HCT116 (cell line): ENCODE results near the gene CAMSAP1. TPM values are rescaled to one million over a fixed set of nuclear protein-coding genes. Genes with fewer than 3 reads are reported as not detected.

ENCODE experiments used
- ATAC-seq: fragments of 200-7000 bp; cut with Tn5 transposase; 2 replicates; pipeline ENCODE4 v1.9.1; 2020; ENCODE audit warnings: mild to moderate bottlenecking, moderate library complexity
- BruUV-seq: library from RNA; stranded (reverse); fragments of 400-500 nt; replicated peaks from 2 replicates; lab custom pipeline; 2021; lab: Mats Ljungman, UMichigan
- CTCF ChIA-PET: fragments of 300-600 bp; sonication (Branson Sonifier 250); formaldehyde crosslinking; loops from one replicate; lab custom pipeline; 2021; ENCODE audit warnings: antibody characterized with exemption; lab: Charles Lee
- POLR2A ChIA-PET: fragments of 300-600, 350-600 bp; sonication (Branson Sonifier 250); formaldehyde crosslinking; loops from one replicate; lab custom pipeline; 2021; ENCODE audit warnings: antibody characterized with exemption; lab: Charles Lee
- RAD21 ChIA-PET, 2 experiments: fragments of 300-600 bp; sonication (Branson Sonifier 250); formaldehyde crosslinking; loops; one replicate each; lab custom pipeline; 2023; ENCODE audit warnings: low total read pairs in 2 of 2; ENCODE audit not compliant: uncharacterized antibody in 2 of 2, unreplicated experiment in 2 of 2, low non-redundant PET in 1 of 2; lab: Charles Lee
- DNase-seq: peaks from one replicate; pipeline ENCODE4 v3.0.0-alpha.2; 2010; ENCODE audit warnings: low read depth, low spot score
- H2AFZ ChIP-seq: fragments of 200-600 bp; shearing (Covaris generic), sonication (generic); 2 replicates; pipeline ENCODE4 v1.6.1; 2017; ENCODE audit warnings: low read depth, mixed run types, mixed read lengths, antibody characterized with exemption, low read length; ENCODE audit not compliant: poor library complexity, severe bottlenecking
- H3K27ac ChIP-seq: 2 replicates; pipeline ENCODE4 v1.5.1; 2012; ENCODE audit warnings: low read depth, low read length
- H3K27me3 ChIP-seq: fragments of 200-600 bp; sonication (generic); 2 replicates; pipeline ENCODE4 v1.6.1; 2016; ENCODE audit warnings: mixed run types, low read length, mixed read lengths; ENCODE audit not compliant: insufficient read depth
- H3K36me3 ChIP-seq, 2 experiments: fragments of 200-500 bp in 1 of 2; fragments of 200-600 bp in 1 of 2; sonication (Bioruptor generic) in 1 of 2; sonication (generic) in 1 of 2; 2 replicates each; pipeline versions ENCODE4 v1.5.1 to v1.6.1; 2014 to 2016; ENCODE audit warnings: low read length in 2 of 2, inconsistent platforms in 1 of 2, mixed read lengths in 1 of 2, mixed run types in 1 of 2; ENCODE audit not compliant: insufficient read depth in 2 of 2, control insufficient read depth in 1 of 2
- H3K4me1 ChIP-seq, 2 experiments: fragments of 200-600 bp in 1 of 2; sonication (generic) in 1 of 2; 2 replicates each; pipeline versions ENCODE4 v1.5.1 to v1.6.1; 2012 to 2017; ENCODE audit warnings: low read length in 2 of 2, inconsistent platforms in 1 of 2, mild to moderate bottlenecking in 1 of 2, mixed read lengths in 1 of 2, mixed run types in 1 of 2, moderate library complexity in 1 of 2; ENCODE audit not compliant: insufficient read depth in 2 of 2, control insufficient read depth in 1 of 2
- H3K4me2 ChIP-seq: fragments of 200-600 bp; sonication (generic); 2 replicates; pipeline ENCODE4 v1.6.1; 2017; ENCODE audit warnings: mixed run types, low read length, mixed read lengths
- H3K4me3 ChIP-seq, 2 experiments: fragments of 200-600 bp in 1 of 2; sonication (generic) in 1 of 2; replicated peaks in 1 of 2; 2 replicates each; pipeline ENCODE4 v1.5.1; 2011 to 2016; ENCODE audit warnings: low read length in 2 of 2, control low read depth in 1 of 2, low read depth in 1 of 2, mild to moderate bottlenecking in 1 of 2, mixed read lengths in 1 of 2, mixed run types in 1 of 2
- H3K79me2 ChIP-seq: fragments of 200-600 bp; sonication (generic); 2 replicates; pipeline ENCODE4 v1.6.1; 2017; ENCODE audit warnings: mild to moderate bottlenecking, mixed run types, low read length, moderate library complexity, mixed read lengths; ENCODE audit not compliant: insufficient read depth
- H3K9ac ChIP-seq: fragments of 200-600 bp; sonication (generic); 2 replicates; pipeline ENCODE4 v1.6.1; 2016; ENCODE audit warnings: low read length, mixed read lengths
- H3K9me2 ChIP-seq: fragments of 200-600 bp; sonication (generic), shearing (Covaris generic); 2 replicates; pipeline ENCODE4 v1.6.1; 2017; ENCODE audit warnings: mixed run types, mild to moderate bottlenecking, moderate library complexity; ENCODE audit not compliant: insufficient read depth
- H3K9me3 ChIP-seq, 2 experiments: fragments of 200-500 bp in 1 of 2; fragments of 200-600 bp in 1 of 2; sonication (Bioruptor generic) in 1 of 2; sonication (generic) in 1 of 2; 2 replicates each; pipeline ENCODE4 v1.6.1; 2014 to 2017; ENCODE audit warnings: low read length in 2 of 2, mixed read lengths in 2 of 2, inconsistent platforms in 1 of 2, low read depth in 1 of 2, mild to moderate bottlenecking in 1 of 2, mixed run types in 1 of 2, moderate library complexity in 1 of 2; ENCODE audit not compliant: control insufficient read depth in 1 of 2, insufficient read depth in 1 of 2
- H4K20me1 ChIP-seq: fragments of 200-600 bp; sonication (generic), shearing (Covaris generic); 2 replicates; pipeline ENCODE4 v1.6.1; 2017; ENCODE audit warnings: mixed run types, mild to moderate bottlenecking, moderate library complexity; ENCODE audit not compliant: insufficient read depth
- CBX3 ChIP-seq: IDR thresholded peaks from 2 replicates; pipeline ENCODE4 v1.6.1; 2012; ENCODE audit warnings: low read depth
- FOSL1 ChIP-seq: IDR thresholded peaks from 2 replicates; pipeline ENCODE4 v1.6.1; 2012; ENCODE audit warnings: low read depth
- RAD21 ChIP-seq: IDR thresholded peaks from 2 replicates; pipeline ENCODE4 v1.6.1; 2012; ENCODE audit warnings: low read depth, mild to moderate bottlenecking
- REST ChIP-seq: IDR thresholded peaks from 2 replicates; pipeline ENCODE4 v1.6.1; 2012; ENCODE audit warnings: low read depth
- TCF7L2 ChIP-seq: IDR thresholded peaks from 2 replicates; pipeline ENCODE4 v1.7.0; 2011; ENCODE audit warnings: borderline replicate concordance, inconsistent platforms; ENCODE audit not compliant: insufficient read depth, insufficient read length; ENCODE audit errors: extremely low read depth
- ZFX ChIP-seq: fragments of 450-650 bp; IDR thresholded peaks from 2 replicates; pipeline ENCODE4 v1.6.1; 2017
- intact Hi-C: fragments of 100-400 bp; cut with micrococcal nuclease; formaldehyde crosslinking; loops from 2 replicates; pipeline ENCODE4 v1.10.0; 2022
- total RNA-seq: library from RNA; stranded (reverse); gene quantifications from one replicate; pipeline ENCODE4 v1.2.1, GENCODE V29; 2021; ENCODE audit not compliant: unreplicated experiment

The CAMSAP1 gene
- total RNA-seq, 1 experiment from 2014 or later = 33.1 TPM

GRCh38 chr9:135874859-135875258, 32.5 kb downstream of the CAMSAP1 start:
- Histone ChIP-seq H3K4me3 (no peak overlapping the region), H3K9ac (no peak overlapping the region), H3K4me2 (no peak overlapping the region), H3K36me3 (no peaks in the 10 kb centered on the region; a peak in 1 of 4 replicates), H2AFZ (no peak overlapping the region), H3K27me3 (no peaks in the 10 kb centered on the region), H3K27ac (no peak overlapping the region), H3K9me2 (0 out of 2 replicates have a peak, but pooled peaks cover 3% of the 10 kb centered on the region), H4K20me1 (peaks cover 20% of the 10 kb centered on the region), H3K4me1 (no peaks in the 10 kb centered on the region), H3K9me3 (no peaks in the 10 kb centered on the region), H3K79me2 (peaks cover 99% of the 10 kb centered on the region)
- no TSS peak for BruUV-seq
- RAD21 ChIA-PET = no interaction called here
- TF ChIP-seq RAD21 = no peak
- TF ChIP-seq CBX3 = no peak
- CTCF ChIA-PET = no interaction called here
- POLR2A ChIA-PET = no interaction called here
- intact Hi-C loops = no loop called here
- ATAC-seq (no peak), DNase-seq (no peak)

DNA sequence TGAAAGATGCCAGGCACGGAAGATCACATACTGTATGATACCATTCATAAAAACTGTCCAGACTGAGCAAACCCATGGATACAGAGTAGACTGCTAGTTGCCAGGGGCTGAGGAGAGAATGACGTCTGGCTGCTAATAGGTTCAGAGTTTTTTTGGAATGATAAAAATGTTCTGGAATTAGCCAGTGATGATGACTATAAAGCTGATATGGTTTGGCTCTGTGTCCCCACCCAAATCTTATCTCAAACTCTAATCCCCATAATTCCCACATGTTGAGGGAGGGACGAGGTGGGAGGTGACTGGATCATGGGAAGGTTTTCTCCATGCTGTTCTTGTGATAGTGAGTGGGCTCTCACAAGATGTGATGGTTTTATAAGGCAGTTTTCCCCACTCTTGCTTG, 37.4 kb downstream of the CAMSAP1 start:
- no peak for TF ChIP-seq FOSL1
- no peak for TF ChIP-seq REST
- no peak for TF ChIP-seq ZFX
- no peak for TF ChIP-seq TCF7L2
- ChIA-PET CTCF (no interaction called here), POLR2A (no interaction called here), RAD21 (no interaction called here)
- DNase-seq (no peak), ATAC-seq (no peak)
- Histone ChIP-seq H3K27ac (no peak overlapping the region), H3K9me3 (no peaks in the 10 kb centered on the region), H3K9ac (no peak overlapping the region), H3K27me3 (no peaks in the 10 kb centered on the region), H3K9me2 (0 out of 2 replicates have a peak, but pooled peaks cover 3% of the 10 kb centered on the region), H4K20me1 (peaks cover 16% of the 10 kb centered on the region), H3K36me3 (no peaks in the 10 kb centered on the region), H3K4me1 (no peaks in the 10 kb centered on the region), H3K4me3 (no peak overlapping the region), H2AFZ (no peak overlapping the region), H3K79me2 (peaks cover 87% of the 10 kb centered on the region), H3K4me2 (no peak overlapping the region)
- BruUV-seq = no TSS peak
- intact Hi-C loops = loop anchor here (10.0 kb wide), 1 partner anchor 85 kb away; no protein-coding TSS in a partner anchor
